Activated CD4-positive, alpha-beta memory T cell treated with anti-CD3 and anti-CD28 coated beads, Interleukin-2, amount 10 ng/mL, durations not matched to agents 7 days and 5 days (primary cell): Measurements from ENCODE around the gene C10orf90. TPM values are rescaled to one million over a fixed set of nuclear protein-coding genes. Genes with fewer than 3 reads are reported as not detected.

ENCODE experiments used
- CTCF ChIA-PET: fragments of 350-600 bp; sonication (Branson Sonifier 250); formaldehyde crosslinking; loops from one replicate; lab custom pipeline; 2021; ENCODE audit warnings: antibody characterized with exemption, inconsistent platforms; lab: Charles Lee
- POLR2A ChIA-PET: fragments of 350-600 bp; sonication (Branson Sonifier 250); formaldehyde crosslinking; loops from one replicate; lab custom pipeline; 2021; ENCODE audit warnings: antibody characterized with exemption; lab: Charles Lee
- DNase-seq: peaks from one replicate; pipeline ENCODE4 v3.0.0-alpha.2; 2020
- H3K27ac Mint-ChIP-seq: one replicate; pipeline ENCODE4 v1.8.0; 2021; ENCODE audit warnings: mild to moderate bottlenecking, mixed read lengths
- H3K27me3 Mint-ChIP-seq: one replicate; pipeline ENCODE4 v1.8.0; 2021; ENCODE audit warnings: mixed read lengths
- H3K36me3 Mint-ChIP-seq: one replicate; pipeline ENCODE4 v1.8.0; 2021; ENCODE audit warnings: low read depth, mixed read lengths
- H3K4me1 Mint-ChIP-seq: one replicate; pipeline ENCODE4 v1.8.0; 2021; ENCODE audit warnings: mixed read lengths
- H3K4me3 Mint-ChIP-seq: one replicate; pipeline ENCODE4 v1.8.0; 2021; ENCODE audit warnings: mild to moderate bottlenecking, mixed read lengths
- H3K9me3 Mint-ChIP-seq: one replicate; pipeline ENCODE4 v1.8.0; 2021; ENCODE audit warnings: mixed read lengths
- total RNA-seq, 2 experiments: library from RNA; stranded (reverse); gene quantifications; one replicate each; pipeline ENCODE4 v1.2.3, GENCODE V29; 2021

Gene C10orf90
- total RNA-seq, 2 experiments from 2014 or later: not detected

DNA sequence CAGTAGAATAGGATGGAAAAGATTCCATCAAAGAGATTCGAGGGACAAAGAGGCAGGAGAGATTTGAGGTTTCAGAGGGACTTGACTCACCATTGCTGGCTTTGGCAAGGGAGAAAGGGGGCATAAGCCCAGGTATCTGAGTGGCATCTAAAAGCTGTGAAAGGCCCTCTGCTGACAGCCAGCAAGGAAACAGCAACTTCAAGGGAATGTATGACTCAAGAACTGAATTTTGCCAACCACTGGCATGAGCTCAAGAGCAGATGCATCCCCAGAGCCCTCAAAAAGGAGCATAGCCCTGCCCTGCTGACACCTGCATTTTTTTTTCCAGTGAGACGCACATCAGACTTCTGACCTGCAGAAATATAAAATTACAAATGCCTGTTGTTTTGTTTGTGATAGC lies 262.7 kb downstream of the C10orf90 start:
- H3K36me3 Mint-ChIP-seq: no peaks in the 10 kb centered on the region
- H3K27ac Mint-ChIP-seq: no peak overlapping the region
- CTCF ChIA-PET: no interaction called here
- no peaks in the 10 kb centered on the region for H3K4me1 Mint-ChIP-seq
- no peak for DNase-seq
- H3K9me3 Mint-ChIP-seq: no peaks in the 10 kb centered on the region
- no peak overlapping the region for H3K4me3 Mint-ChIP-seq
- POLR2A ChIA-PET: no interaction called here
- H3K27me3 Mint-ChIP-seq: no peaks in the 10 kb centered on the region

DNA sequence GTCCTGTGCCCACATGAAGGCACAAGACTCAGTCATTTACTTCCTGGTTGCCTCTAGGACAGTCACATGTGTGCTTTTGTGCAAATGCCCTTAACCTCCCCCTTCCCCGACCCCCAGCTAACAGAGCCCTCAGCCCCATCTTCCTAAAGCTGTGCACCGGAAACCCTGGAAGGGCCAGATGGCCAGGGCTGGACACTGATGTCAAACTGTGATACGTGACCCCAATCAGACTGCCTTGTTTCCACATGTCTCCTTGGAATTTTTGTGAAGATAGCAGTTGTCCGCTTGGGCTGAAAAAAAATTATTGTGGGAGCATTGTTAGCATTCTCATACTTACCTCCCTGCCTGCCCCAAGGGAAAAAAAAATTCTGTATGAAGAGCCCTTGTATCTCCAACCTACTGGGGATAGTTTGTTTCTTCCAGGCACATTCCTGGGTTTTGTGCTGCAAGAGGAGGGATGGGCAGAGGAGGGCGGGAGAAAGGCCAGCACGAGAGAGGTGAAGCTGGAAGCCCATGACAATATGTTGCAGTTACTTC lies 265.2 kb downstream of the C10orf90 start:
- Mint-ChIP-seq H3K27ac (no peak overlapping the region), H3K9me3 (peaks cover 3% of the 10 kb centered on the region), H3K36me3 (no peaks in the 10 kb centered on the region), H3K4me3 (no peak overlapping the region), H3K27me3 (no peaks in the 10 kb centered on the region), H3K4me1 (no peaks in the 10 kb centered on the region)
- no peak for DNase-seq
- ChIA-PET POLR2A (no interaction called here), CTCF (no interaction called here)

DNA sequence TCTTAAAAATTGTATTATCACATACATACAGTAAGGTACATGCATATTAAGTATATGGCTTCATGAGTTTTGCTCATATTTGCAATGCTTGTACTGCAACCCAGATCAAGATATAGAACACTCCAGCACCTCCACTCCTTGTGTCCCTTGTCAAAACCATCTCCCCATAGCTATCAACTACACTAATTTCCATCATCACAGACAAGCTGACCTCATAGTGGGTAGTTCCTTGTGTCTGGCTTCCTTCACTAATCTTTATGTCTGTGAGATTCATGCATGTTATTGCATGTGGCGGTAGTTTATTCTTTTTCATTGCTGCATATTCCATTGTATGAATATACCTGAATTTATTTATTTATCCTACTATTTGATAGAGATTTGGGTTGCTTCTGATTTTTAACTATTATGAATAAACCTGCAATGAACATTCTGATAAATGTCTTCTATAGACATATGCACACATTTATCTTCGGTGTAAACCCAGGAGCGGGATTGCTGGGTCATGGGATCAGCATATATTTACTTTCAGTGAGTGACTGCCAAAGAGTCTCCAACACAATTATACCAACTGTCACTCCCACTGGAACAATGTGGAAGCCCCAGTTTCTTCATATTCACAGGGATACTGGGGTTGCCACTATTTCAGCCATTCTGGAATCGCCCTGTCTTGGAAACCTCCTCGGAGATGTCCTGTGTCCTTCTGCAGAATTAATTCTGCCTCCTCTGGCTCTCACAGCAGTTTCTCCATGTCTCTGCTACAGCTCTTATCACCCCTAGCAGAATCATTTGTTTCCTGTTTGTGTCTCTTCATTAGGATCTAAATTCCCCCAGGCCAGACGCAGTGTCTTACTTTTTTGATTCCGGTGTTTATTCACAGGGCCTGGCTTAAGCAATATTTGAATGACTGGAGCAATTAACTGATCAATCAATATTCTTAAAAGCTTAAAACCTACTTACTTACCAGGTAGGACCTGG lies 267.5 kb downstream of the C10orf90 start:
- Mint-ChIP-seq H3K36me3 (no peaks in the 10 kb centered on the region), H3K27me3 (no peaks in the 10 kb centered on the region), H3K9me3 (peaks cover 3% of the 10 kb centered on the region), H3K4me3 (no peak overlapping the region), H3K27ac (no peak overlapping the region), H3K4me1 (peaks cover 1% of the 10 kb centered on the region)
- no peak for DNase-seq
- CTCF ChIA-PET: no interaction called here
- POLR2A ChIA-PET: no interaction called here

DNA sequence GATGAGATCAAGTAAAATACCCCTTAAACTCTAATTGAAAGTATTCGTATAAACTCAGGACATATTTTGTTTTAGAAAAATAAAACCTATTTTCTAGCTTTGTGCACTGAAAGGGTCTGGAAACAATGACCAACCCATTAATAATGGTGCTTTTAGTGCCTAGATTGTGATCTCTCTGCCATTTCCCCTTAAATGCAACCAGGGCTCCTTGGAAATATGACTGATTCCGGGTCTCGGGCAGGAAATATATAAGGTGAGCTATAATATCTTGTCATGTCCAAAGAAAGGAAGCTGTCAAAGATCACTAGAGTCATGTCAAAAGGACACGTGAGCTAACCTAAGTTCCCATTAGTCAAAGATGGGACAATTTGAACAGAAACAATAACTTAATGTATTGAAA lies 269.9 kb downstream of the C10orf90 start:
- ChIA-PET CTCF (no interaction called here), POLR2A (no interaction called here)
- Mint-ChIP-seq H3K36me3 (no peaks in the 10 kb centered on the region), H3K27me3 (no peaks in the 10 kb centered on the region), H3K27ac (no peak overlapping the region), H3K9me3 (peaks cover 10% of the 10 kb centered on the region), H3K4me1 (peaks cover 1% of the 10 kb centered on the region), H3K4me3 (no peak overlapping the region)
- DNase-seq: no peak

DNA sequence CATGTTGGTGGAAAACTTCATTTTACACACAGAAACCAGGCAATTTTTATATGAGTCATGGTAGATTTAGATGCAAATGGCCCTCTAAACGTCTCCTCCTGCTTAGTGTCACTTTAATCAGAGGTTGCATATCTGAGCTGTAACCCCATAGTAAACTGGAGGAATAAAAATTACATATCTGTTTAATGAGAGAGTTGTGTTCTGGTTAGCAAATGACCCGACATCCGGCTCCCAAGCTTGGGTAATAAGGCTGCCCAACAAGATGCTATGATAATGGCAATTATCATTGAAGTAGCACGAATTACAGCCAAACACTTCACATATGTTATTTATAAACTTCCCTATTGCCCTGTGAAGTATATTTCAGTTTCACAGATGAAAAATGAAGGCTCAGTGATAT lies 271.6 kb downstream of the C10orf90 start:
- H3K4me3 Mint-ChIP-seq: no peak overlapping the region
- ChIA-PET CTCF (no interaction called here), POLR2A (no interaction called here)
- DNase-seq: no peak
- H3K27ac Mint-ChIP-seq: no peak overlapping the region
- peaks cover 1% of the 10 kb centered on the region for H3K4me1 Mint-ChIP-seq
- H3K9me3 Mint-ChIP-seq: peaks cover 13% of the 10 kb centered on the region
- no peaks in the 10 kb centered on the region for H3K36me3 Mint-ChIP-seq
- no peaks in the 10 kb centered on the region for H3K27me3 Mint-ChIP-seq

DNA sequence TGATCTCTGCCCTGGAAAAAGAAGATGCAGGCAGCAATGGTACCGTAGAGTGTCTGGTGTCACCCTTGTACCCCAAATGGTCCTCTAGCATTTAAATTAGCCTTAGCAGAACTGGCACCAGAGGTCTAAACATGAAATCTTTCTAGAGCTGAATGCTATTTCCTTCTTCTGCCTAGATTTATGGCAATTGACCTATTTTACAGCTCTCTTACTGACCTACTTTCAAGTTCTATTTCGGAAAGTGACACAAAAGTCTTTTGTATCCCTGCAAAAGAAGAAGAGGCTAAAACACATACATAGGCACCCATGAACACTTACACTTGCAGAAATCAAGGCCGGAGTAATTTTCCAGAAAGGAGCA lies 272.1 kb downstream of the C10orf90 start:
- no peaks in the 10 kb centered on the region for H3K27me3 Mint-ChIP-seq

DNA sequence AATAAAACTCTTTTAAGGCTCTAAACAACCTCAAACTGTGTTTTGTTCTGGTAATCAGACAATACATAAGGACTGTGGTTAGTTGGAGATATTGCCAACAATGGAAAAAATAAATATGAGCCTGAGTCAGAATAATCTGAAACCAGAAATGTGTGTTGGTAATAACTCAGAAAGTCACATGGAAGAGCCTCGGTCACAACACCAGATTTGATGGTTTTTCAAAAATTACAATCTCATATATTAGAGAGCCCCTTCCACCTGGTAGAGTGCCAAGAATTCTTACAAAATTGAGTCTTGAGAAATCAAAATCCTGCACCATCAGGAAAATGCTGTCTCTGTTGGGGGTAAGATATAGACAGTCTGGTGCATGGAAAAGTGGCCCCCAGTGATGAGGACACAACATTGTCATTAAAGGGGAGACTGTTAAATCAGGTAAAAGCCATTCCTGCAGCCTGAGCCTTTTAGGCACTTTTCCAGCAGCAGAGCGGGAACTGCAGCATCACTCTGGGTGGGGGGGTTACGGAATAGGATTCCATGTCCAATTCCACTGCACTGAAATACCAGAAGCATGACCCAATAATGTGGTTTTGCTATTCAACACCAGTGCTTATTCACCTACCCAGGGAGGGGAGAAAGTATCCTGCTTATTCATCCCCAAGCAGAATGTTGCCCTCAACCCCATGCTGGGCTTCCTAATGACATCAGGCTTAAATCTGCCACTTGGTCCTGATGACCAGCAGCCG lies 272.7 kb downstream of the C10orf90 start:
- Mint-ChIP-seq H3K27ac (no peak overlapping the region), H3K4me3 (no peak overlapping the region)
- POLR2A ChIA-PET: no interaction called here

More for the DNA sequence above, 272.1 kb downstream of the C10orf90 start:
- Mint-ChIP-seq H3K36me3 (no peaks in the 10 kb centered on the region), H3K27ac (no peak overlapping the region), H3K4me1 (peaks cover 1% of the 10 kb centered on the region), H3K9me3 (peaks cover 16% of the 10 kb centered on the region), H3K4me3 (no peak overlapping the region)
- ChIA-PET POLR2A (no interaction called here), CTCF (interaction anchor here (0.7 kb wide), 1 partner anchor 20 kb away, joined by 3 read pairs; no protein-coding TSS in a partner anchor)
- DNase-seq: no peak

DNA sequence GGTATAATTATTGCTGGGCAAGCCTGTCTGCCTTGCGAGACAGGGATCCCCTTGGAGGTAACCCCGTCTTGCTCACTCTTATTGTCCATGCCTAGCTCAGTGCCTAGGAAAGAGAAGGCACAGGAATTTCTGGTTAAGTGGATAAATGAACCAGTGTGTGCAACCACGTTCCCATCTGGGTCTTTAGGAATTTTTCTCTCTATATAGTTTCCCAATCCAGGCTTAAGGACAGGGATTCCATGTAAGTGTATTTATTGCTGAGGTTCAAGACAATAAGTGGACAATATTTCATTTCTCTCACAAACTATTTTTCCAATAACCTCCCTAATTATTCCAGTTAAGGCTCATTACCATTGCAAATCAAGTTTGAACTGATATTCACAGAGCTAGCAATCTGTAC lies 273.3 kb downstream of the C10orf90 start:
- no peaks in the 10 kb centered on the region for H3K36me3 Mint-ChIP-seq
- POLR2A ChIA-PET: no interaction called here
- no peak for DNase-seq
- H3K4me3 Mint-ChIP-seq: no peak overlapping the region
- no peaks in the 10 kb centered on the region for H3K27me3 Mint-ChIP-seq
- H3K9me3 Mint-ChIP-seq: peaks cover 13% of the 10 kb centered on the region
- no peak overlapping the region for H3K27ac Mint-ChIP-seq
- H3K4me1 Mint-ChIP-seq: peaks cover 1% of the 10 kb centered on the region
- CTCF ChIA-PET: no interaction called here

More for the DNA sequence above, 272.7 kb downstream of the C10orf90 start:
- CTCF ChIA-PET: interaction anchor here (0.7 kb wide), 1 partner anchor 20 kb away, joined by 3 read pairs; no protein-coding TSS in a partner anchor
- no peaks in the 10 kb centered on the region for H3K27me3 Mint-ChIP-seq
- peaks cover 16% of the 10 kb centered on the region for H3K9me3 Mint-ChIP-seq
- no peak for DNase-seq
- peaks cover 1% of the 10 kb centered on the region for H3K4me1 Mint-ChIP-seq
- no peaks in the 10 kb centered on the region for H3K36me3 Mint-ChIP-seq

DNA sequence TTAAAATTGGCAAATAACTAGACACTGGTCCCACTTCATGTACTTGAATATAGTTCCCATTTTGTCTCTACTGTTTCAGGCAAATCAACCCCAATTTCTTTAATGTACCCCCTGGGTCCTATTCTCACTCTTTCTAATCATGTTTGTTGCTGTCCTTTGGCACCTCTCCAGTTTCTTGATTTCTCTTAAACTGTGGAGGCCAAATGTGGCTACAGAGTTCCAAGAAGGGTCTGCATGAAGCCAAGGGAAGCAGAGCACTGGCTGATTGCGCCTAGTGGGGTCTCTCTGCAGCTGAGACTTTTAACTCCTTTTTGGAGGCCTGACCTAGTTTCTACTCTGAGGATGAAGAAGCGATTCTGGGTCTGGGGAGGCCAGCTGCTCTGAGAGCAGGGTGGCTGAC lies 275.5 kb downstream of the C10orf90 start:
- POLR2A ChIA-PET: no interaction called here
- Mint-ChIP-seq H3K9me3 (peaks cover 15% of the 10 kb centered on the region), H3K4me1 (peaks cover 1% of the 10 kb centered on the region), H3K27me3 (no peaks in the 10 kb centered on the region), H3K4me3 (no peak overlapping the region), H3K36me3 (no peaks in the 10 kb centered on the region), H3K27ac (no peak overlapping the region)
- CTCF ChIA-PET: no interaction called here
- DNase-seq: no peak

DNA sequence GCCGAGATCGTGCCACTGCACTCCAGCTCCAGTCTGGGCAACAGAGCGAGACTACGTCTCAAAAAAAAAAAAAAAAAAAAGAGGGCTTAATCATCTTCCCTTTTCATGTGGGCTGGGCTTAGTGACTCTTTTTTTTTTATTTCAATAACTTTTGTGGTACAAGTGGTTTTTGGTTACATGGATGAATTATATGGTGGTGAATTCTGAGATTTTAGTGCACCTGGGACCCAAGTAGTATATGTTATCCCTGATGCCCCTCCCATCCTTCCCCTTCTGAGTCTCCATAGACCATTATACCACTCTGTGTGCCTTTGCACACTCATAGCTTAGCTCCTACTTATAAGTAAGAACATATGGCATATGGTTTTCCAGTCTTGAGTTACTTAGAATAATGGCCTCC lies 277.4 kb downstream of the C10orf90 start:
- Mint-ChIP-seq H3K9me3 (peaks cover 15% of the 10 kb centered on the region), H3K4me3 (no peak overlapping the region), H3K27ac (no peak overlapping the region), H3K4me1 (no peaks in the 10 kb centered on the region), H3K27me3 (peaks cover 1% of the 10 kb centered on the region), H3K36me3 (no peaks in the 10 kb centered on the region)
- DNase-seq: no peak
- CTCF ChIA-PET: no interaction called here
- POLR2A ChIA-PET: no interaction called here

DNA sequence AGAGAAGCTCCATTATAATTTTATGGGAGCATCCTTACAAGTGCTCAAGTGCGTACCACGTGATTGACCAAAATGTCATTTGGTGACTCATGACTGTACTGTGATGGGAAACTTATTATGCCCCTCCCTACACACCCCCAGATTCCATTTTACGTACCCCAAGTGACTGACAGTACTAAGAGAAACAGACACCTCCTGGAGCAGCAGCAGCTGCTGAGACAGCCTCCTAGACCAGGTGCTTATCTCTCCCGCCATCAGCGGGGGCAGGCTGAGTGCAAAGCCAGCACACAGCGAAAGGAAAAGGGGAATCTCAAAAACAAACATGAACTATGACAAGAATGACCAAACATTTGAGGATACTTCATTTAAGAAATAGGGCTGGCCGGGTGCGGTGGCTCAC lies 278.0 kb downstream of the C10orf90 start:
- peaks cover 3% of the 10 kb centered on the region for H3K27me3 Mint-ChIP-seq
- ChIA-PET CTCF (no interaction called here), POLR2A (no interaction called here)
- H3K36me3 Mint-ChIP-seq: no peaks in the 10 kb centered on the region
- peaks cover 15% of the 10 kb centered on the region for H3K9me3 Mint-ChIP-seq
- no peak overlapping the region for H3K27ac Mint-ChIP-seq
- no peaks in the 10 kb centered on the region for H3K4me1 Mint-ChIP-seq
- DNase-seq: no peak
- no peak overlapping the region for H3K4me3 Mint-ChIP-seq

DNA sequence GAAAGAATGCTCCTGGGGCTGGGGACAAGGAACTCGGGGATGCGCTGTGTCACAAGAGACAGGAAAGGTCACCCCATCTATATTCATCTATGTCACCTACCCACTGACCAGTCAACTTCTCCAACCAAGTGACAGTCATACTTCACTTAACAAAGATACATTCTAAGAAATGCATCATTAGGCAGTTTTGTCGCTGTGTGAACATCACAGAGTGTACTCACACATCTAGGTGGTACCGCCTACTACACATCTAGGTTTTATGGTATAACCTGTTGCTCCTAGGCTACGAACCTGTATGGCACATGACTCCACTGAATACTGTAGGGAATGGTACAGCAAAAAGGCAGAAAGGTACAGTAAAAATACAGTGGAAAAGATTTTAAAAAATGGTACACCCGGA lies 278.4 kb downstream of the C10orf90 start:
- H3K27me3 Mint-ChIP-seq: peaks cover 7% of the 10 kb centered on the region
- ChIA-PET POLR2A (no interaction called here), CTCF (no interaction called here)
- H3K27ac Mint-ChIP-seq: no peak overlapping the region
- H3K36me3 Mint-ChIP-seq: peaks cover 3% of the 10 kb centered on the region
- no peak for DNase-seq
- no peak overlapping the region for H3K4me3 Mint-ChIP-seq
- peaks cover 2% of the 10 kb centered on the region for H3K4me1 Mint-ChIP-seq
- peaks cover 15% of the 10 kb centered on the region for H3K9me3 Mint-ChIP-seq

DNA sequence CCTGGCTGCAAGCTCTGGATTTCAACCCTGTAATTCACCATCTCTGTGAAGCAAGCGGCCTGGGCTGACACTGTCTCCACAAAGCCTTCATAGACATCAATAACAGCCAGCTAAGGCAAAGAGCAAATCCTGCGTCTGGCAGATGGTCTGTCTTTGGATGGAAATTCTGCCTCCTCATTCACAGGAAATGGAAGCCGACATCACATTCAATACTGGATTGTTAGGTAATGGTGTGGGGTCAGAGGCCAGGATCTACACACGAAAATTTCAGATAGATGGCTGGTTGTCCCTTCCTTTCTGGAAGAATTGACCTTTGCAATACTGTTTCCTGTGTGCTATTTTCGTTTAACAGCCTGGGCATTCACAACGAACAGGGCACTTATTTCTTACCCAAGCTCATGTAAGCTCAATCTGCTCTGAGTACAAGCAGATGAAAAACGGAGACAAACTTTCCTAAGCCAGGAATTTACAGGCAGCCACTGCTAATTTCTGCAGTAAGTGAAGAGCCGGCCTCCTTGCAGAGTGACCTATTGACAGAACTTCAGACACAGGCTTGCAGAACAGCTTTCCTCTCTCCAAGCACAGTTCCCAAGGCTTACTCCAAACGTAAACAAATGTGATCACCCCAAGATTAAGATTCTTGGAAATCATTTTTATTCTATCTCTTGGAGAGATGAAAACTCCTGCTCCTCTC lies 279.2 kb downstream of the C10orf90 start:
- DNase-seq: no peak
- peaks cover 5% of the 10 kb centered on the region for H3K36me3 Mint-ChIP-seq
- ChIA-PET CTCF (no interaction called here), POLR2A (no interaction called here)
- no peak overlapping the region for H3K27ac Mint-ChIP-seq
- H3K4me3 Mint-ChIP-seq: no peak overlapping the region
- peaks cover 2% of the 10 kb centered on the region for H3K4me1 Mint-ChIP-seq
- peaks cover 14% of the 10 kb centered on the region for H3K27me3 Mint-ChIP-seq
- peaks cover 13% of the 10 kb centered on the region for H3K9me3 Mint-ChIP-seq
